K562 (cell line): Measurements from ENCODE around the gene TMEM116. TPM values are rescaled to one million over a fixed set of nuclear protein-coding genes. Genes with fewer than 3 reads are reported as not detected.

Experiments used
- ATAC-seq: fragments of 200-7000 bp; cut with Tn5 transposase; 3 replicates; pipeline ENCODE4 v1.9.1; 2020; ENCODE audit warnings: moderate library complexity
- BruUV-seq: library from RNA; stranded (reverse); fragments of 400-500 nt; replicated peaks from 2 replicates; lab custom pipeline; 2021; lab: Mats Ljungman, UMichigan
- CTCF ChIA-PET: fragments of 300-600 bp; formaldehyde crosslinking; extraction: SDS; loops from one replicate; lab custom pipeline; 2021; ENCODE audit warnings: low intra/inter-chr PET ratio; lab: Yijun Ruan, JAX
- POLR2A ChIA-PET: fragments of 300-600, 350-650 bp; sonication (Branson Sonifier 250); formaldehyde crosslinking; extraction: SDS; loops from one replicate; lab custom pipeline; 2021; ENCODE audit warnings: antibody characterized with exemption, inconsistent platforms; lab: Yijun Ruan, JAX
- DNase-seq, 4 experiments: peaks; one replicate each; pipeline versions ENCODE4 v3.0.0 to v3.0.0-alpha.2; 2011 to 2018; ENCODE audit warnings: low spot score in 3 of 4, mixed read lengths in 3 of 4; ENCODE audit errors: extremely low read depth in 1 of 4
- FAIRE-seq: peaks from 2 replicates; lab custom pipeline; 2011; peaks lifted over from hg19 to GRCh38; lab: Jason Lieb, UNC
- H2AFZ ChIP-seq: 2 replicates; pipeline ENCODE4 v1.6.0; 2011; ENCODE audit warnings: low read depth, low read length, control low read depth, inconsistent platforms
- H3K27ac ChIP-seq: fragments of 200-600 bp; 3 replicates; pipeline ENCODE4 v1.8.0; 2011; ENCODE audit warnings: low read depth, mild to moderate bottlenecking, control low read depth, inconsistent platforms, low read length, moderate library complexity, mixed read lengths; ENCODE audit errors: extremely low read depth
- H3K27me3 ChIP-seq, 2 experiments: fragments of 300-600 bp in 1 of 2; 2 replicates in 1 of 2; 3 replicates in 1 of 2; pipeline versions ENCODE4 v1.6.0 to v1.8.0; 2011; ENCODE audit warnings: inconsistent platforms in 2 of 2, low read length in 2 of 2, mild to moderate bottlenecking in 1 of 2, mixed read lengths in 1 of 2, moderate library complexity in 1 of 2; ENCODE audit not compliant: control insufficient read depth in 2 of 2, insufficient read depth in 2 of 2
- H3K36me3 ChIP-seq: fragments of 300-600 bp; 3 replicates; pipeline ENCODE4 v1.8.0; 2011; ENCODE audit warnings: mild to moderate bottlenecking, low read length, inconsistent platforms; ENCODE audit not compliant: control insufficient read depth, insufficient read depth
- H3K4me1 ChIP-seq, 2 experiments: fragments of 200-600 bp in 1 of 2; replicated peaks in 1 of 2; 2 replicates in 1 of 2; 3 replicates in 1 of 2; pipeline versions ENCODE4 v1.5.1 to v1.8.0; 2011; ENCODE audit warnings: inconsistent platforms in 2 of 2, low read length in 2 of 2, mild to moderate bottlenecking in 1 of 2, mixed read lengths in 1 of 2, moderate library complexity in 1 of 2; ENCODE audit not compliant: control insufficient read depth in 2 of 2, insufficient read depth in 2 of 2
- H3K4me2 ChIP-seq: 2 replicates; pipeline ENCODE4 v1.6.1; 2011; ENCODE audit warnings: low read length, control low read depth, inconsistent platforms, mixed read lengths; ENCODE audit not compliant: insufficient read depth
- H3K4me3 ChIP-seq: fragments of 200-600 bp; sonication (generic), shearing (Covaris generic); 2 replicates; pipeline ENCODE4 v1.5.1; 2016; ENCODE audit warnings: control low read depth, inconsistent platforms
- H3K79me2 ChIP-seq: fragments of 200-600 bp; 3 replicates; pipeline ENCODE4 v1.8.0; 2011; ENCODE audit warnings: low read length, inconsistent platforms; ENCODE audit not compliant: control insufficient read depth, insufficient read depth
- H3K9ac ChIP-seq, 2 experiments: 2 replicates each; pipeline versions ENCODE4 v1.6.0 to v1.6.1; 2011; ENCODE audit warnings: low read depth in 2 of 2, low read length in 2 of 2, control low read depth in 1 of 2, inconsistent platforms in 1 of 2, mild to moderate bottlenecking in 1 of 2, mixed read lengths in 1 of 2; ENCODE audit not compliant: insufficient read depth in 1 of 2
- H3K9me1 ChIP-seq: one replicate; pipeline ENCODE4 v1.6.0; 2011; ENCODE audit warnings: inconsistent platforms, mild to moderate bottlenecking, low read length, moderate library complexity; ENCODE audit not compliant: control insufficient read depth, insufficient read depth
- H3K9me3 ChIP-seq: replicated peaks from 2 replicates; pipeline ENCODE4 v1.5.1; 2011; ENCODE audit warnings: low read depth, low read length, inconsistent platforms; ENCODE audit not compliant: control insufficient read depth, insufficient read depth
- H4K20me1 ChIP-seq: replicated peaks from 2 replicates; pipeline ENCODE4 v1.6.1; 2011; ENCODE audit warnings: low read length, inconsistent platforms, mixed read lengths; ENCODE audit not compliant: control insufficient read depth, insufficient read depth
- ETV1 ChIP-seq: fragments of 450-650 bp; conservative IDR thresholded peaks from 2 replicates; pipeline ENCODE4 v1.6.1; 2016; ENCODE audit warnings: missing genetic modification characterization, control low read depth, low read depth, missing compliant biosample characterization
- PML ChIP-seq: IDR thresholded peaks from 2 replicates; pipeline ENCODE4 v1.6.1; 2012; ENCODE audit warnings: low read length, inconsistent platforms
- RBM17 ChIP-seq: fragments of 200-400 bp; formaldehyde crosslinking; IDR thresholded peaks from 2 replicates; pipeline ENCODE4 v1.6.1; 2017; ENCODE audit warnings: low read depth, mild to moderate bottlenecking, low read length, borderline replicate concordance
- TBP ChIP-seq: optimal IDR thresholded peaks from 2 replicates; pipeline ENCODE3; 2011; ENCODE audit warnings: low read depth, low read length, improper control_type of control experiment
- TFE3 ChIP-seq: fragments of 450-650 bp; formaldehyde crosslinking; IDR thresholded peaks from 2 replicates; pipeline ENCODE4 v1.4.0; 2020; ENCODE audit warnings: mild to moderate bottlenecking, mixed read lengths
- ZFP36 ChIP-seq: fragments of 150-350 bp; IDR thresholded peaks from 2 replicates; pipeline ENCODE4 v1.6.1; 2018; ENCODE audit warnings: low read length, low read depth; ENCODE audit not compliant: partially characterized antibody
- WGBS: fragments of 100-300 bp; shearing (Covaris generic); methylation state at CpG from one replicate; pipeline ENCODE4 v1.1.6; 2016; ENCODE audit warnings: low coverage, mixed read lengths; ENCODE audit not compliant: insufficient coverage; ENCODE audit errors: missing lambda C conversion rate; 5-methylcytosine and 5-hydroxymethylcytosine counted together
- in situ Hi-C: fragments of 300-500 bp; cut with MboI; formaldehyde crosslinking; loops from 4 replicates; pipeline ENCODE4 v1.15.0; 2018; ENCODE audit warnings: inconsistent platforms, mixed read lengths
- intact Hi-C: fragments of 100-400 bp; cut with micrococcal nuclease; formaldehyde crosslinking; loops from 2 replicates; pipeline ENCODE4 v1.14.2; 2022
- polyA plus RNA-seq, 8 experiments: library from polyadenylated mRNA; depleted of rRNA in 4 of 8; stranded (reverse) in 5 of 8; unstranded in 3 of 8; fragments of >200 nt; fragmentation: Nextera tagmentation in 2 of 8; fragmentation: Illumina TruSeq in 1 of 8; extraction: Ambion mirVana in 2 of 8; extraction: Trizol in 1 of 8; gene quantifications; 2 replicates each; pipeline versions ENCODE4 v1.2.1 to v1.2.3, GENCODE V29; 2011 to 2014; ENCODE audit warnings: inconsistent platforms in 1 of 8, missing spikeins in 1 of 8
- total RNA-seq, 7 experiments: library from RNA; depleted of rRNA in 6 of 7; stranded (reverse); fragments of >200 nt in 6 of 7; fragmentation: Illumina TruSeq in 2 of 7; extraction: Trizol in 2 of 7; gene quantifications; 2 replicates each; pipeline versions ENCODE4 v1.2.1 to v1.2.3, GENCODE V29; 2011 to 2021; ENCODE audit warnings: low replicate concordance in 1 of 7
- TF ChIP-seq, protein P1 (sequence below), 2 experiments: fragments of 450-650 bp; formaldehyde crosslinking in 1 of 2; IDR thresholded peaks; 2 replicates each; pipeline versions ENCODE4 v1.4.0 to v1.6.1; 2014 to 2020; ENCODE audit warnings: mild to moderate bottlenecking in 2 of 2, borderline replicate concordance in 1 of 2, low read depth in 1 of 2
- TF ChIP-seq, protein P2 (sequence below): IDR thresholded peaks from 2 replicates; pipeline ENCODE4 v1.6.1; 2011; ENCODE audit not compliant: insufficient read length; ENCODE audit errors: extremely low read depth

Gene TMEM116
- total and polyA plus RNA-seq, 9 of the 15 experiments (the other 6 are each of a cell fraction or from before 2014, with no cell fraction given), result 5.2 to 78.6 (median 13.9) TPM

- ChIA-PET CTCF (no interaction called here), POLR2A (interaction anchor here (1.1 to 1.3 kb wide), 3 partner anchors 8 to 71 kb away, joined by 3 read pairs; no protein-coding TSS in a partner anchor)
- H4K20me1 ChIP-seq, result no peaks in the 10 kb centered on the region
- TF ChIP-seq, protein P1, sequence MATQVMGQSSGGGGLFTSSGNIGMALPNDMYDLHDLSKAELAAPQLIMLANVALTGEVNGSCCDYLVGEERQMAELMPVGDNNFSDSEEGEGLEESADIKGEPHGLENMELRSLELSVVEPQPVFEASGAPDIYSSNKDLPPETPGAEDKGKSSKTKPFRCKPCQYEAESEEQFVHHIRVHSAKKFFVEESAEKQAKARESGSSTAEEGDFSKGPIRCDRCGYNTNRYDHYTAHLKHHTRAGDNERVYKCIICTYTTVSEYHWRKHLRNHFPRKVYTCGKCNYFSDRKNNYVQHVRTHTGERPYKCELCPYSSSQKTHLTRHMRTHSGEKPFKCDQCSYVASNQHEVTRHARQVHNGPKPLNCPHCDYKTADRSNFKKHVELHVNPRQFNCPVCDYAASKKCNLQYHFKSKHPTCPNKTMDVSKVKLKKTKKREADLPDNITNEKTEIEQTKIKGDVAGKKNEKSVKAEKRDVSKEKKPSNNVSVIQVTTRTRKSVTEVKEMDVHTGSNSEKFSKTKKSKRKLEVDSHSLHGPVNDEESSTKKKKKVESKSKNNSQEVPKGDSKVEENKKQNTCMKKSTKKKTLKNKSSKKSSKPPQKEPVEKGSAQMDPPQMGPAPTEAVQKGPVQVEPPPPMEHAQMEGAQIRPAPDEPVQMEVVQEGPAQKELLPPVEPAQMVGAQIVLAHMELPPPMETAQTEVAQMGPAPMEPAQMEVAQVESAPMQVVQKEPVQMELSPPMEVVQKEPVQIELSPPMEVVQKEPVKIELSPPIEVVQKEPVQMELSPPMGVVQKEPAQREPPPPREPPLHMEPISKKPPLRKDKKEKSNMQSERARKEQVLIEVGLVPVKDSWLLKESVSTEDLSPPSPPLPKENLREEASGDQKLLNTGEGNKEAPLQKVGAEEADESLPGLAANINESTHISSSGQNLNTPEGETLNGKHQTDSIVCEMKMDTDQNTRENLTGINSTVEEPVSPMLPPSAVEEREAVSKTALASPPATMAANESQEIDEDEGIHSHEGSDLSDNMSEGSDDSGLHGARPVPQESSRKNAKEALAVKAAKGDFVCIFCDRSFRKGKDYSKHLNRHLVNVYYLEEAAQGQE (IDR thresholded peaks at IDR 0.05; ENCODE audit: borderline replicate concordance), result no peak
- TF ChIP-seq, protein P1 (CRISPR knock-in tag; IDR thresholded peaks at IDR 0.05; ENCODE audit: low read depth), result no peak
- TF ChIP-seq PML, result no peak
- no peak for TF ChIP-seq TBP
- TF ChIP-seq TFE3 (CRISPR knock-in tag), result no peak
- no peak for TF ChIP-seq ETV1 (tag)
- no peak for TF ChIP-seq ZFP36
- TF ChIP-seq, protein P2, sequence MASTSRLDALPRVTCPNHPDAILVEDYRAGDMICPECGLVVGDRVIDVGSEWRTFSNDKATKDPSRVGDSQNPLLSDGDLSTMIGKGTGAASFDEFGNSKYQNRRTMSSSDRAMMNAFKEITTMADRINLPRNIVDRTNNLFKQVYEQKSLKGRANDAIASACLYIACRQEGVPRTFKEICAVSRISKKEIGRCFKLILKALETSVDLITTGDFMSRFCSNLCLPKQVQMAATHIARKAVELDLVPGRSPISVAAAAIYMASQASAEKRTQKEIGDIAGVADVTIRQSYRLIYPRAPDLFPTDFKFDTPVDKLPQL, result no peak
- TF ChIP-seq RBM17, result no peak
- BruUV-seq, result no TSS peak
- no peak for FAIRE-seq
- H3K27me3 ChIP-seq, result no peaks in the 10 kb centered on the region
- no peak for DNase-seq
- WGBS, result 60% methylated on average over 5 of the region's 5 CpGs
- no peak for ATAC-seq
- H3K27ac ChIP-seq, result no peak overlapping the region
- no peaks in the 10 kb centered on the region; the same call in 1 of the 3 replicates for H3K36me3 ChIP-seq
- no peaks in the 10 kb centered on the region for H3K9me1 ChIP-seq
- no peaks in the 10 kb centered on the region for H3K4me1 ChIP-seq
- no peak overlapping the region for H2AFZ ChIP-seq
- H3K79me2 ChIP-seq, result no peaks in the 10 kb centered on the region
- H3K9ac ChIP-seq, result no peak overlapping the region
- H3K9me3 ChIP-seq, result no peaks in the 10 kb centered on the region
- in situ Hi-C loops, result no loop called here
- no peak overlapping the region for H3K4me3 ChIP-seq
- intact Hi-C loops, result no loop called here
- H3K4me2 ChIP-seq, result no peak overlapping the region
Observed at GRCh38 chr12:111932241-111932640, 80.7 kb downstream of the TMEM116 start.
